ENCODE results near the gene LSM3.

The LSM3 gene

GRCh38 chr3:14178247-14179113 lies at the start of gene LSM3, which contains the start of gene XPC:
Gene LSM3 (plus strand): TSS chr3:14178817. CDS start chr3:14178861, 44 bp downstream.
Gene XPC (minus strand): TSS chr3:14178601. CDS start chr3:14178568, 33 bp downstream.
- DNase-seq = peak; percentile 99

GRCh38 chr3:14129296-14129695 lies 49.3 kb upstream of the LSM3 start:
- no peak for DNase-seq

GRCh38 chr3:14130230-14130629 lies 48.4 kb upstream of the LSM3 start:
- no peak for DNase-seq

GRCh38 chr3:14130707-14131106 lies 47.9 kb upstream of the LSM3 start:
- no peak for DNase-seq

- no peak for DNase-seq
Observed at GRCh38 chr3:14131134-14131533, 47.5 kb upstream of the LSM3 start.

- DNase-seq = no peak
Observed at GRCh38 chr3:14132120-14132519, 46.5 kb upstream of the LSM3 start.

- DNase-seq = no peak
Observed at GRCh38 chr3:14132689-14133088, 45.9 kb upstream of the LSM3 start.

GRCh38 chr3:14133188-14133800 lies 45.3 kb upstream of the LSM3 start:
- no peak for DNase-seq

- DNase-seq = no peak
Observed at GRCh38 chr3:14133876-14134275, 44.7 kb upstream of the LSM3 start.

- DNase-seq = no peak
Observed at GRCh38 chr3:14134291-14134690, 44.3 kb upstream of the LSM3 start.

GRCh38 chr3:14135581-14135980 lies 43.0 kb upstream of the LSM3 start:
- DNase-seq = no peak

- no peak for DNase-seq
Observed at GRCh38 chr3:14137004-14137403, 41.6 kb upstream of the LSM3 start.

GRCh38 chr3:14137445-14137844 lies 41.2 kb upstream of the LSM3 start:
- DNase-seq = peak; percentile 49

GRCh38 chr3:14138109-14138877 lies 40.3 kb upstream of the LSM3 start:
- no peak for DNase-seq

- DNase-seq = no peak
Observed at GRCh38 chr3:14138878-14139655, 39.5 kb upstream of the LSM3 start.

- no peak for DNase-seq
Observed at GRCh38 chr3:14139771-14140170, 38.8 kb upstream of the LSM3 start.

GRCh38 chr3:14140668-14141067 lies 37.9 kb upstream of the LSM3 start:
- DNase-seq = no peak

- no peak for DNase-seq
Observed at GRCh38 chr3:14141144-14141543, 37.5 kb upstream of the LSM3 start.

- peak; percentile 37 for DNase-seq
Observed at GRCh38 chr3:14141602-14142341, 36.8 kb upstream of the LSM3 start.

- peak; percentile 31 for DNase-seq
Observed at GRCh38 chr3:14142567-14143270, 35.9 kb upstream of the LSM3 start.
